ENCODE results near the gene MUSTN1.

DNA sequence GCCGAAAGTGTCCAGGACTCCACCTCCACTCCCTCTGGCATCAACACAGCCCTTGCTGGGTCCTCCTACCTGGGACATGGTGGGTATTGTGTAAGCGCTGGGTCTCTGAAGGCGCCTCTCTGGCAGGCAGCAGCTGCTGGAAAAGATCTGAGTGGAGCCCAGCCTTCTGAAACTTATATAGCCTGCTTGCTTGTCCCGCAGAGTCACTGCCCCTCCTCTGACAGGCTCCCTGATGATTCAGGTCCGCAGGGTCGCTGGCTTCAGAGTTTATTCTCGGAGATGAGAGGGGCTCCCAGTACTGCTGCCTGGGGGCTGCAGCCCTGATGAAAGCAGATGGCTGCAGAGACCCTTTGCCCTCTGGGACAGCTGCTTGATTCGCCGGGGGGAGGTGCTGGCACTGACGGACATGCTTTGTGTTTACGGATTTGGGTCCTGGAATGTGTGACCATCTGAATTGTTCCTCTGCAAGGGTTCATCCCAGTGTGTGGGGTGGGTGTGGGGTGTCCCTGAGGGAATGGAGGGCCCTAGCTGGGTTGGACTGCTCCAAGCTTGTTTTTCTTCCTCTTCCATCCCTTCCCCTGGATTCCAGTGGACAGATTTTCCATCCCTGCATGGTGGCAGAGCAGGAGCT lies at the start of gene MUSTN1:
- TF ChIP-seq, protein P1, sequence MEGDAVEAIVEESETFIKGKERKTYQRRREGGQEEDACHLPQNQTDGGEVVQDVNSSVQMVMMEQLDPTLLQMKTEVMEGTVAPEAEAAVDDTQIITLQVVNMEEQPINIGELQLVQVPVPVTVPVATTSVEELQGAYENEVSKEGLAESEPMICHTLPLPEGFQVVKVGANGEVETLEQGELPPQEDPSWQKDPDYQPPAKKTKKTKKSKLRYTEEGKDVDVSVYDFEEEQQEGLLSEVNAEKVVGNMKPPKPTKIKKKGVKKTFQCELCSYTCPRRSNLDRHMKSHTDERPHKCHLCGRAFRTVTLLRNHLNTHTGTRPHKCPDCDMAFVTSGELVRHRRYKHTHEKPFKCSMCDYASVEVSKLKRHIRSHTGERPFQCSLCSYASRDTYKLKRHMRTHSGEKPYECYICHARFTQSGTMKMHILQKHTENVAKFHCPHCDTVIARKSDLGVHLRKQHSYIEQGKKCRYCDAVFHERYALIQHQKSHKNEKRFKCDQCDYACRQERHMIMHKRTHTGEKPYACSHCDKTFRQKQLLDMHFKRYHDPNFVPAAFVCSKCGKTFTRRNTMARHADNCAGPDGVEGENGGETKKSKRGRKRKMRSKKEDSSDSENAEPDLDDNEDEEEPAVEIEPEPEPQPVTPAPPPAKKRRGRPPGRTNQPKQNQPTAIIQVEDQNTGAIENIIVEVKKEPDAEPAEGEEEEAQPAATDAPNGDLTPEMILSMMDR (IDR thresholded peaks at IDR 0.05; ENCODE audit: insufficient read depth, low read depth, low read length), result no peak
- TF ChIP-seq EZH2 (IDR thresholded peaks at IDR 0.05; ENCODE audit: insufficient read depth, low read length), result no peak
